ENCODE results near the gene CRTC2.

GRCh38 chr1:153944005-153944826, 14.2 kb downstream of the CRTC2 start:
- TF ChIP-seq SMC3 (conservative IDR thresholded peaks at IDR 0.05; ENCODE audit: insufficient read depth, low read depth, low read length) (no peak), ZFX (CRISPR knock-in tag; IDR thresholded peaks at IDR 0.05) (no peak), RERE (CRISPR knock-in tag; IDR thresholded peaks at IDR 0.05; ENCODE audit: borderline replicate concordance) (no peak)

Measured in K562 (cell line).